Panc1 (cell line): ENCODE data around the gene RPL23. TPM values are rescaled to one million over a fixed set of nuclear protein-coding genes. Genes with fewer than 3 reads are reported as not detected.

Source experiments
- ATAC-seq: fragments of 200-7000 bp; cut with Tn5 transposase; 2 replicates; pipeline ENCODE4 v1.9.1; 2020; ENCODE audit warnings: mild to moderate bottlenecking, moderate library complexity
- BruUV-seq: library from RNA; stranded (reverse); fragments of 400-500 nt; replicated peaks from 2 replicates; lab custom pipeline; 2021; lab: Mats Ljungman, UMichigan
- CTCF ChIA-PET: fragments of 300-600 bp; sonication (Branson Sonifier 250); formaldehyde crosslinking; loops from one replicate; lab custom pipeline; 2022; ENCODE audit warnings: antibody characterized with exemption; lab: Charles Lee
- POLR2A ChIA-PET: fragments of 300-600 bp; sonication (Branson Sonifier 250); formaldehyde crosslinking; loops from one replicate; lab custom pipeline; 2022; ENCODE audit warnings: antibody characterized with exemption; lab: Charles Lee
- DNase-seq: peaks from one replicate; pipeline ENCODE4 v3.0.0-alpha.2; 2010; ENCODE audit warnings: low read depth, low spot score
- H3K27ac ChIP-seq: 2 replicates; pipeline ENCODE4 v1.5.1; 2011; ENCODE audit warnings: mild to moderate bottlenecking, low read length, inconsistent platforms
- H3K27me3 ChIP-seq: fragments of 200-500 bp; sonication (Bioruptor generic); 2 replicates; pipeline ENCODE4 v1.6.0; 2014; ENCODE audit warnings: low read length, inconsistent platforms; ENCODE audit not compliant: control insufficient read depth, insufficient read depth
- H3K36me3 ChIP-seq: fragments of 200-500 bp; sonication (Bioruptor generic); 2 replicates; pipeline ENCODE4 v1.5.1; 2014; ENCODE audit warnings: inconsistent platforms, mild to moderate bottlenecking, low read length, moderate library complexity; ENCODE audit not compliant: control insufficient read depth, insufficient read depth
- H3K4me1 ChIP-seq: 2 replicates; pipeline ENCODE4 v1.5.1; 2011; ENCODE audit warnings: inconsistent platforms, mild to moderate bottlenecking, low read length, moderate library complexity; ENCODE audit not compliant: control insufficient read depth, insufficient read depth
- H3K4me3 ChIP-seq, 2 experiments: 2 replicates each; pipeline ENCODE4 v1.5.1; 2011 to 2012; ENCODE audit warnings: low read depth in 2 of 2, low read length in 2 of 2, mild to moderate bottlenecking in 2 of 2, inconsistent platforms in 1 of 2, moderate library complexity in 1 of 2
- H3K9me3 ChIP-seq: fragments of 200-500 bp; sonication (Bioruptor generic); 2 replicates; pipeline ENCODE4 v1.5.1; 2014; ENCODE audit warnings: low read depth, mild to moderate bottlenecking, inconsistent platforms, low read length, moderate library complexity; ENCODE audit not compliant: control insufficient read depth, insufficient read depth
- POLR2AphosphoS5 ChIP-seq: IDR thresholded peaks from 2 replicates; pipeline ENCODE4 v1.6.1; 2012; ENCODE audit warnings: mild to moderate bottlenecking, low read depth, low read length, moderate library complexity
- SIN3A ChIP-seq: IDR thresholded peaks from 2 replicates; pipeline ENCODE4 v1.6.1; 2012; ENCODE audit warnings: low read depth, mild to moderate bottlenecking, low read length, moderate library complexity, borderline replicate concordance; ENCODE audit not compliant: insufficient read depth
- TCF7L2 ChIP-seq: IDR thresholded peaks from 2 replicates; pipeline ENCODE4 v1.6.1; 2011; ENCODE audit warnings: mild to moderate bottlenecking, low read depth, low read length, inconsistent platforms
- in situ Hi-C: cut with HindIII; loops from 2 replicates; pipeline ENCODE4 v1.10.0; 2016; ENCODE audit warnings: low sequenced_read_pairs, low pct_unique_long_range_greater_than_20kb
- intact Hi-C: fragments of 100-400 bp; cut with micrococcal nuclease; formaldehyde crosslinking; loops from one replicate; pipeline ENCODE4 v1.10.0; 2022; ENCODE audit not compliant: unreplicated experiment
- total RNA-seq: library from RNA; stranded (reverse); gene quantifications from one replicate; pipeline ENCODE4 v1.2.1, GENCODE V29; 2021; ENCODE audit not compliant: unreplicated experiment
- TF ChIP-seq, protein P1 (sequence below), 2 experiments: IDR thresholded peaks; 2 replicates each; pipeline ENCODE4 v1.6.1; 2011 to 2012; ENCODE audit warnings: low read depth in 2 of 2, control low read depth in 1 of 2, low read length in 1 of 2, mild to moderate bottlenecking in 1 of 2, moderate library complexity in 1 of 2; ENCODE audit not compliant: insufficient read depth in 1 of 2
- TF ChIP-seq, protein P2 (sequence below): fragments of 450-650 bp; IDR thresholded peaks from 2 replicates; pipeline ENCODE4 v1.5.1; 2017; ENCODE audit warnings: mild to moderate bottlenecking

The RPL23 gene
- total RNA-seq, 1 experiment from 2014 or later: 649 TPM

DNA sequence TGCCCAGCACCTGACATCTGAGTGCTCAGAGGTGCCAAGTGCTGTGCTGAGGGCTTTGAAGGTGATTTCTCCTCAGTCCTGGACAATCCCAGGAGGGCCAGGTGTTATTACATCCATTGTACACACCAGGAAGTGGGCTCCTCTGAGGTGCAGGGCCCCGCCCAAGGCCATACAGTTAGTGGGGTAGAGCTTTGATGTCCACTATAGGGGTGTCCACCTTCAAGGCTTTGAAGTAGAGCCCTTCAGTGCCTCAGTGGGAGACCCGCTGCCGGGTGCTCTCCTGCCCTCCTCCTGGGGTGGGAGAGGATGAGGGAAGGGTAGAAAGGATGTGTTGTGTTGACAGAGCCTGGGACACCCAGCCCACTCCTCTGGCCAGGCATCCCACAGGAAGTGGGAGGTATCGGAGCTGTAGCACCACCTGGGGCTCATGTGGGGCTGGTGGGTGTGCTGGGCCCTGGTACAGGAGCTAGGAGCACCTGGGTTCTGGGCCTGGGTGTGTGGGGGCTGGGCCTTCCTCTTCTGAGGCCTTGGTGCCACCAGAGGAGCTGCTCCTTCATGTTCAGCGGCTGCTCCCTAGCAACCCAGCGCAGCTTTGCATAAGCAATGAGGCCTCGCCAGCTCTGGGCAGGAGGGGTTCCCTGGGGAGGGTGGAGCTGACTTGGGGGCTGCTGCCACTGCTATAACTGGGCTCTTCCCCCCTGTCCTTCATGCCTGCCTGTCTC is 23.8 kb upstream of the RPL23 start:
- in situ Hi-C loops: no loop called here
- Histone ChIP-seq H3K27me3 (no peaks in the 10 kb centered on the region), H3K4me3 (no peak overlapping the region), H3K36me3 (no peaks in the 10 kb centered on the region; the same call in 1 of the 2 replicates), H3K9me3 (no peaks in the 10 kb centered on the region), H3K27ac (peak overlapping the region; percentile 29; the same call in 1 of the 2 replicates), H3K4me1 (peaks cover 78% of the 10 kb centered on the region)
- DNase-seq (no peak), ATAC-seq (no peak)
- BruUV-seq: no TSS peak
- CTCF ChIA-PET: no interaction called here
- TF ChIP-seq, protein P1, sequence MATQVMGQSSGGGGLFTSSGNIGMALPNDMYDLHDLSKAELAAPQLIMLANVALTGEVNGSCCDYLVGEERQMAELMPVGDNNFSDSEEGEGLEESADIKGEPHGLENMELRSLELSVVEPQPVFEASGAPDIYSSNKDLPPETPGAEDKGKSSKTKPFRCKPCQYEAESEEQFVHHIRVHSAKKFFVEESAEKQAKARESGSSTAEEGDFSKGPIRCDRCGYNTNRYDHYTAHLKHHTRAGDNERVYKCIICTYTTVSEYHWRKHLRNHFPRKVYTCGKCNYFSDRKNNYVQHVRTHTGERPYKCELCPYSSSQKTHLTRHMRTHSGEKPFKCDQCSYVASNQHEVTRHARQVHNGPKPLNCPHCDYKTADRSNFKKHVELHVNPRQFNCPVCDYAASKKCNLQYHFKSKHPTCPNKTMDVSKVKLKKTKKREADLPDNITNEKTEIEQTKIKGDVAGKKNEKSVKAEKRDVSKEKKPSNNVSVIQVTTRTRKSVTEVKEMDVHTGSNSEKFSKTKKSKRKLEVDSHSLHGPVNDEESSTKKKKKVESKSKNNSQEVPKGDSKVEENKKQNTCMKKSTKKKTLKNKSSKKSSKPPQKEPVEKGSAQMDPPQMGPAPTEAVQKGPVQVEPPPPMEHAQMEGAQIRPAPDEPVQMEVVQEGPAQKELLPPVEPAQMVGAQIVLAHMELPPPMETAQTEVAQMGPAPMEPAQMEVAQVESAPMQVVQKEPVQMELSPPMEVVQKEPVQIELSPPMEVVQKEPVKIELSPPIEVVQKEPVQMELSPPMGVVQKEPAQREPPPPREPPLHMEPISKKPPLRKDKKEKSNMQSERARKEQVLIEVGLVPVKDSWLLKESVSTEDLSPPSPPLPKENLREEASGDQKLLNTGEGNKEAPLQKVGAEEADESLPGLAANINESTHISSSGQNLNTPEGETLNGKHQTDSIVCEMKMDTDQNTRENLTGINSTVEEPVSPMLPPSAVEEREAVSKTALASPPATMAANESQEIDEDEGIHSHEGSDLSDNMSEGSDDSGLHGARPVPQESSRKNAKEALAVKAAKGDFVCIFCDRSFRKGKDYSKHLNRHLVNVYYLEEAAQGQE (IDR thresholded peaks at IDR 0.05; ENCODE audit: insufficient read depth in 1 of 2, low read depth in 2 of 2, low read length in 1 of 2): no peak
- TF ChIP-seq POLR2AphosphoS5: no peak
- TF ChIP-seq SIN3A: no peak
- TF ChIP-seq, protein P2, sequence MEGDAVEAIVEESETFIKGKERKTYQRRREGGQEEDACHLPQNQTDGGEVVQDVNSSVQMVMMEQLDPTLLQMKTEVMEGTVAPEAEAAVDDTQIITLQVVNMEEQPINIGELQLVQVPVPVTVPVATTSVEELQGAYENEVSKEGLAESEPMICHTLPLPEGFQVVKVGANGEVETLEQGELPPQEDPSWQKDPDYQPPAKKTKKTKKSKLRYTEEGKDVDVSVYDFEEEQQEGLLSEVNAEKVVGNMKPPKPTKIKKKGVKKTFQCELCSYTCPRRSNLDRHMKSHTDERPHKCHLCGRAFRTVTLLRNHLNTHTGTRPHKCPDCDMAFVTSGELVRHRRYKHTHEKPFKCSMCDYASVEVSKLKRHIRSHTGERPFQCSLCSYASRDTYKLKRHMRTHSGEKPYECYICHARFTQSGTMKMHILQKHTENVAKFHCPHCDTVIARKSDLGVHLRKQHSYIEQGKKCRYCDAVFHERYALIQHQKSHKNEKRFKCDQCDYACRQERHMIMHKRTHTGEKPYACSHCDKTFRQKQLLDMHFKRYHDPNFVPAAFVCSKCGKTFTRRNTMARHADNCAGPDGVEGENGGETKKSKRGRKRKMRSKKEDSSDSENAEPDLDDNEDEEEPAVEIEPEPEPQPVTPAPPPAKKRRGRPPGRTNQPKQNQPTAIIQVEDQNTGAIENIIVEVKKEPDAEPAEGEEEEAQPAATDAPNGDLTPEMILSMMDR: no peak
- no peak for TF ChIP-seq TCF7L2
- intact Hi-C loops: no loop called here
- POLR2A ChIA-PET: interaction anchor here (0.7 kb wide), 1 partner anchor 276 kb away, joined by 6 read pairs; no protein-coding TSS in a partner anchor

DNA sequence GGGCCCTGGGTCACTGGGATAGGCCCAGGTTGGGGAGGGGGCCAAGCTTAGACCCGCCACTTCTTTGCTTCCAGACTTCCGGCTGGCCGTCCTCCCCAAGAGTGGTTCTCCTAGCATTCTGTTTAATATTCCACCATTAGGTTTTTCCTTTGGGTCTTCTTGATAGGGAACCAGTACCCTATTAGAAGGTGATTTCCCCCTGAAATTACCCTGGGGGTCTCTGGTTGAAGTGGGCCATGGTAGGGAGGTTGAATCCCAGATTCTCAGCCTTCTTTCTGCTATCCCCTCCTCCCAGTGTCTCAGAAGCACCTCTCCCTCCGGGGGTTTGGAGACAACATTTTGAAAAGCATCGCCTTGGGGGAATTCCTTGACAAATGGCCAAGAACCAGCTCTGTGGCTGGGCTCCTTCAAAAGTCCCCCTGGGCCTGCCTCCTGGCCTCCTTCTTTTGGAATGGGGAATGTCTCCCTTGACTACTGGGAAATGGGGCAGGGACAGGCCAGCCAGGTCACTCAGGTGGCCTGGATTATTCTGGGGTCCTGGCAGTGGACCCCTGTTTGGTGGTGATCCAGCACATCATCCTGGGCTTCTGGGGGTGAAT is 22.1 kb upstream of the RPL23 start:
- H3K9me3 ChIP-seq: no peaks in the 10 kb centered on the region
- intact Hi-C loops (no loop called here), in situ Hi-C loops (no loop called here)
- ATAC-seq (no peak), DNase-seq (no peak)
- no peak for TF ChIP-seq SIN3A
- TF ChIP-seq, protein P2: no peak
- no peak for TF ChIP-seq TCF7L2
- no peak for TF ChIP-seq POLR2AphosphoS5
- TF ChIP-seq, protein P1 (IDR thresholded peaks at IDR 0.05; ENCODE audit: insufficient read depth in 1 of 2, low read depth in 2 of 2, low read length in 1 of 2): no peak
- ChIA-PET POLR2A (no interaction called here), CTCF (no interaction called here)
- H3K27me3 ChIP-seq: no peaks in the 10 kb centered on the region
- no TSS peak for BruUV-seq
- no peak overlapping the region for H3K4me3 ChIP-seq
- no peaks in the 10 kb centered on the region; the same call in none of the 2 replicates for H3K36me3 ChIP-seq
- H3K27ac ChIP-seq: no peak overlapping the region
- peaks cover 76% of the 10 kb centered on the region for H3K4me1 ChIP-seq
